A549 (cell line): ENCODE data around the gene DHRS3.

Source experiments
- BHLHE40 ChIP-seq: IDR thresholded peaks from 2 replicates; pipeline ENCODE4 v1.6.1; 2012; ENCODE audit warnings: low read depth, low read length, inconsistent platforms
- CBX2 ChIP-seq: fragments of 200-600 bp; sonication (generic); IDR thresholded peaks from 2 replicates; pipeline ENCODE4 v1.6.1; 2016; ENCODE audit warnings: low read depth, mild to moderate bottlenecking, borderline replicate concordance
- FOSL2 ChIP-seq, 2 experiments: fragments of 450-650 bp in 1 of 2; fragments of >200 bp in 1 of 2; sonication (Bioruptor Twin) in 1 of 2; formaldehyde crosslinking; IDR thresholded peaks; 2 replicates each; pipeline versions ENCODE4 v1.5.0 to v1.6.1; 2016 to 2020; ENCODE audit warnings: mild to moderate bottlenecking in 1 of 2, moderate library complexity in 1 of 2
- GATA3 ChIP-seq: IDR thresholded peaks from 2 replicates; pipeline ENCODE4 v1.6.1; 2012; ENCODE audit warnings: borderline replicate concordance
- JUN ChIP-seq, 2 experiments: fragments of >200 bp; sonication (Bioruptor Twin); formaldehyde crosslinking; IDR thresholded peaks; 2 replicates in 1 of 2; 3 replicates in 1 of 2; pipeline ENCODE4 v1.6.1; 2016 to 2017
- MAZ ChIP-seq: fragments of 150-350 bp; IDR thresholded peaks from 2 replicates; pipeline ENCODE4 v1.6.1; 2014; ENCODE audit warnings: antibody characterized with exemption, low read depth, low read length, borderline replicate concordance
- NFE2L2 ChIP-seq: fragments of 150-350 bp; conservative IDR thresholded peaks from 2 replicates; pipeline ENCODE4 v1.6.1; 2014; ENCODE audit warnings: low read length
- POLR2A ChIP-seq: IDR thresholded peaks from 2 replicates; pipeline ENCODE4 v1.6.1; 2012; ENCODE audit warnings: mild to moderate bottlenecking, low read length
- RCOR1 ChIP-seq: fragments of 150-350 bp; IDR thresholded peaks from 2 replicates; pipeline ENCODE4 v1.6.1; 2014; ENCODE audit warnings: antibody characterized with exemption, low read length, low read depth
- TF ChIP-seq, protein P1 (sequence below): fragments of 250-450 bp; sonication (Bioruptor Pico); IDR thresholded peaks from 2 replicates; pipeline ENCODE4 v1.5.0; 2021; ENCODE audit warnings: mild to moderate bottlenecking, moderate library complexity, borderline replicate concordance
- TF ChIP-seq, protein P2 (sequence below): IDR thresholded peaks from 2 replicates; pipeline ENCODE4 v1.6.1; 2012

DNA sequence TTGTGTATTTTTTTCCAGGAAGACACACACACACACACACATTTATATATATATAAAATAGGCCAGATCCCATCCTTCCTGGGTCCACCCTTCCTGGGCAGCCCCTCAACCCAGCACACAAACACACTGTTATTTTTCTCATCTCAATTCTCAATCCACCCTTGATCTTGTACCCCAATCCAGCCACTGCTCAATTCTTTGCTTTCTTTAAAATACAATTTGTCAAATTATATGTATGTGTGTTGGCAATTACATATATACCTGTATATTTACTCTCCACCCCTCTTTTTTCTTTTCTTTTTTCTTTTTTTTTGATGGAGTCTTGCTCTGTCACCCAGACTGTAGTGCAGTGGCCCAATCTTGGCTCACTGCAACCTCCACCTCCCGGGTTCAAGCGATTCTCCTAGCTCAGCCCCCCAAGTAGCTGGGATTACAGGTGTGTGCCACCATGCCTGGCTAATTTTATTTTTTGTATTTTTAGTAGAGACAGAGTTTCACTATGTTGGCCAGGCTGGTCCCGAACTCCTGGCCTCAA lies 88.3 kb downstream of the DHRS3 start:
- TF ChIP-seq MAZ (no peak), NFE2L2 (no peak), CBX2 (no peak), FOSL2 (IDR thresholded peaks at IDR 0.05) (no peak), FOSL2 (CRISPR knock-in tag; IDR thresholded peaks at IDR 0.05) (no peak), GATA3 (no peak), RCOR1 (no peak), BHLHE40 (no peak), JUN (IDR thresholded peaks at IDR 0.05) (no peak), POLR2A (no peak)
- TF ChIP-seq, protein P1, sequence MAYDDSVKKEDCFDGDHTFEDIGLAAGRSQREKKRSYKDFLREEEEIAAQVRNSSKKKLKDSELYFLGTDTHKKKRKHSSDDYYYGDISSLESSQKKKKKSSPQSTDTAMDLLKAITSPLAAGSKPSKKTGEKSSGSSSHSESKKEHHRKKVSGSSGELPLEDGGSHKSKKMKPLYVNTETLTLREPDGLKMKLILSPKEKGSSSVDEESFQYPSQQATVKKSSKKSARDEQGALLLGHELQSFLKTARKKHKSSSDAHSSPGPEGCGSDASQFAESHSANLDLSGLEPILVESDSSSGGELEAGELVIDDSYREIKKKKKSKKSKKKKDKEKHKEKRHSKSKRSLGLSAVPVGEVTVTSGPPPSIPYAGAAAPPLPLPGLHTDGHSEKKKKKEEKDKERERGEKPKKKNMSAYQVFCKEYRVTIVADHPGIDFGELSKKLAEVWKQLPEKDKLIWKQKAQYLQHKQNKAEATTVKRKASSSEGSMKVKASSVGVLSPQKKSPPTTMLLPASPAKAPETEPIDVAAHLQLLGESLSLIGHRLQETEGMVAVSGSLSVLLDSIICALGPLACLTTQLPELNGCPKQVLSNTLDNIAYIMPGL: no peak
- TF ChIP-seq, protein P2, sequence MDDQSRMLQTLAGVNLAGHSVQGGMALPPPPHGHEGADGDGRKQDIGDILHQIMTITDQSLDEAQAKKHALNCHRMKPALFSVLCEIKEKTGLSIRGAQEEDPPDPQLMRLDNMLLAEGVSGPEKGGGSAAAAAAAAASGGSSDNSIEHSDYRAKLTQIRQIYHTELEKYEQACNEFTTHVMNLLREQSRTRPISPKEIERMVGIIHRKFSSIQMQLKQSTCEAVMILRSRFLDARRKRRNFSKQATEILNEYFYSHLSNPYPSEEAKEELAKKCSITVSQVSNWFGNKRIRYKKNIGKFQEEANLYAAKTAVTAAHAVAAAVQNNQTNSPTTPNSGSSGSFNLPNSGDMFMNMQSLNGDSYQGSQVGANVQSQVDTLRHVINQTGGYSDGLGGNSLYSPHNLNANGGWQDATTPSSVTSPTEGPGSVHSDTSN: no peak
